ENCODE measurements around the gene NTM. TPM values are rescaled to one million over a fixed set of nuclear protein-coding genes. Genes with fewer than 3 reads are reported as not detected.

The NTM gene
- total RNA-seq, 1 experiment from 2014 or later: 8.6 TPM

DNA sequence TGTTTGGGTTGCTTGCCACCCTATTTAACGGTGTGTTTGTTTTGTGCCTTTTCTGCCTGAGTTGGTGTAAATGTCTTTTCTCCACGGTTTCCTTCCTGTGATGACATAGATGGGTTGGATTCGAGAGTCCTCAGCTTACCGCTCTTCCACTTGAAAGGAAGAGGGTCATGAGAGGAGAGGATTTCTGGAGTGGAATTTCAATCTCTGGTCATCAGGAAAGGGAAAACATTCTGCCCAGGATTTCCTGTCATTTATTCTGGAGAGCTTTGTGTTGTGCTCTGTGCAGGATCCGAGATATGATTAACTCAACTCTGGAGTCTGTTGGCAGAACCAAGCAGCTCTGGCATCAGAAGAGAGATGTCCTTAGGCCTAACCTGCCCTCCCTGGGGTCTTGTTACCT is 605.2 kb downstream of the NTM start:
- ChIA-PET POLR2A (ENCODE audit: low non-redundant PET) (interaction anchor here (0.7 kb wide), 1 partner anchor 165 kb away, joined by 4 read pairs; no protein-coding TSS in a partner anchor), CTCF (interaction anchor here (1.0 kb wide), 1 partner anchor 151 kb away, joined by 5 read pairs; no protein-coding TSS in a partner anchor)
- Histone ChIP-seq H3K4me1 (ENCODE audit: insufficient read depth, low read length, poor library complexity, severe bottlenecking) (peaks cover 61% of the 10 kb centered on the region), H3K9me3 (ENCODE audit: low read depth, low read length, poor library complexity, severe bottlenecking) (no peaks in the 10 kb centered on the region), H3K27me3 (replicated peaks; ENCODE audit: insufficient read depth, low read depth, low read length, poor library complexity) (no peaks in the 10 kb centered on the region), H3K27ac (ENCODE audit: low read depth, low read length, poor library complexity, severe bottlenecking) (peak overlapping the region; percentile 89), H3K36me3 (ENCODE audit: insufficient read depth, low read length, poor library complexity, severe bottlenecking) (no peaks in the 10 kb centered on the region), H3K4me3 (ENCODE audit: low read depth, low read length, poor library complexity, severe bottlenecking) (no peak overlapping the region)
- no peak for TF ChIP-seq EZH2 (IDR thresholded peaks at IDR 0.05; ENCODE audit: borderline replicate concordance, low read depth, low read length, poor library complexity, severe bottlenecking)
- TF ChIP-seq, protein P1, sequence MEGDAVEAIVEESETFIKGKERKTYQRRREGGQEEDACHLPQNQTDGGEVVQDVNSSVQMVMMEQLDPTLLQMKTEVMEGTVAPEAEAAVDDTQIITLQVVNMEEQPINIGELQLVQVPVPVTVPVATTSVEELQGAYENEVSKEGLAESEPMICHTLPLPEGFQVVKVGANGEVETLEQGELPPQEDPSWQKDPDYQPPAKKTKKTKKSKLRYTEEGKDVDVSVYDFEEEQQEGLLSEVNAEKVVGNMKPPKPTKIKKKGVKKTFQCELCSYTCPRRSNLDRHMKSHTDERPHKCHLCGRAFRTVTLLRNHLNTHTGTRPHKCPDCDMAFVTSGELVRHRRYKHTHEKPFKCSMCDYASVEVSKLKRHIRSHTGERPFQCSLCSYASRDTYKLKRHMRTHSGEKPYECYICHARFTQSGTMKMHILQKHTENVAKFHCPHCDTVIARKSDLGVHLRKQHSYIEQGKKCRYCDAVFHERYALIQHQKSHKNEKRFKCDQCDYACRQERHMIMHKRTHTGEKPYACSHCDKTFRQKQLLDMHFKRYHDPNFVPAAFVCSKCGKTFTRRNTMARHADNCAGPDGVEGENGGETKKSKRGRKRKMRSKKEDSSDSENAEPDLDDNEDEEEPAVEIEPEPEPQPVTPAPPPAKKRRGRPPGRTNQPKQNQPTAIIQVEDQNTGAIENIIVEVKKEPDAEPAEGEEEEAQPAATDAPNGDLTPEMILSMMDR (conservative IDR thresholded peaks at IDR 0.05; ENCODE audit: low read depth, low read length): no peak
- DNase-seq (ENCODE audit: low spot score): peak; percentile 95
- intact Hi-C loops (cut with micrococcal nuclease; ENCODE audit: unreplicated experiment): loop anchor here (2.0 to 5.0 kb wide), 4 partner anchors 47 to 228 kb away; no protein-coding TSS in a partner anchor
- no TSS peak for BruUV-seq (replicated peaks)

DNA sequence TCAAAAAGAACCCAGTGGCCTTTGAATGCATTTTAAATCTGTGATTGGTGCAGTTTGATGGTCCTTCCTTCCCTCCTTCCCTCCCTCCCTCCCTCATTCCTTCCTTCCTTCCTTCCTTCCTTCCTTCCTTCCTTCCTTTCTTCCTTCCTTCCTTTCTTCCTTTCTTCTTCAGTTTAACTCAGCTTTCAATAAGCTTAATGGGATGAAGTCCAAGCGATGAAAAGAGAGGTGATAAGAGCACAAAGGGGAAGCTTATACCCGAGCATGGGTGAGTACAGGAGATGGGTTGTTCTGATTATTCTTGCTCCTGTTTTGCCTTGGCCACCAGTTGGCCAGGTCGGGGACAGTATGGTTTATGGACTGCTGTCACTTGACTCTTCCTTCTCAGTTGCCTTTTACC is 605.6 kb downstream of the NTM start:
- no peak for TF ChIP-seq EZH2 (IDR thresholded peaks at IDR 0.05; ENCODE audit: borderline replicate concordance, low read depth, low read length, poor library complexity, severe bottlenecking)
- TF ChIP-seq, protein P1 (conservative IDR thresholded peaks at IDR 0.05; ENCODE audit: low read depth, low read length): no peak
- H3K27me3 ChIP-seq (replicated peaks; ENCODE audit: insufficient read depth, low read depth, low read length, poor library complexity): no peaks in the 10 kb centered on the region
- no peak overlapping the region for H3K4me3 ChIP-seq (ENCODE audit: low read depth, low read length, poor library complexity, severe bottlenecking)
- ChIA-PET POLR2A (ENCODE audit: low non-redundant PET) (interaction anchor here (0.7 kb wide), 1 partner anchor 166 kb away, joined by 4 read pairs; no protein-coding TSS in a partner anchor), CTCF (interaction anchor here (0.6 to 1.0 kb wide), 2 partner anchors 42 to 151 kb away, joined by 4 to 5 read pairs; no protein-coding TSS in a partner anchor)
- intact Hi-C loops (cut with micrococcal nuclease; ENCODE audit: unreplicated experiment): loop anchor here (2.0 to 5.0 kb wide), 4 partner anchors 47 to 229 kb away; no protein-coding TSS in a partner anchor
- DNase-seq (ENCODE audit: low spot score): peak; percentile 92
- no peaks in the 10 kb centered on the region for H3K36me3 ChIP-seq (ENCODE audit: insufficient read depth, low read length, poor library complexity, severe bottlenecking)
- BruUV-seq (replicated peaks): no TSS peak
- no peaks in the 10 kb centered on the region for H3K9me3 ChIP-seq (ENCODE audit: low read depth, low read length, poor library complexity, severe bottlenecking)
- H3K27ac ChIP-seq (ENCODE audit: low read depth, low read length, poor library complexity, severe bottlenecking): peak overlapping the region; percentile 89
- peaks cover 65% of the 10 kb centered on the region for H3K4me1 ChIP-seq (ENCODE audit: insufficient read depth, low read length, poor library complexity, severe bottlenecking)

DNA sequence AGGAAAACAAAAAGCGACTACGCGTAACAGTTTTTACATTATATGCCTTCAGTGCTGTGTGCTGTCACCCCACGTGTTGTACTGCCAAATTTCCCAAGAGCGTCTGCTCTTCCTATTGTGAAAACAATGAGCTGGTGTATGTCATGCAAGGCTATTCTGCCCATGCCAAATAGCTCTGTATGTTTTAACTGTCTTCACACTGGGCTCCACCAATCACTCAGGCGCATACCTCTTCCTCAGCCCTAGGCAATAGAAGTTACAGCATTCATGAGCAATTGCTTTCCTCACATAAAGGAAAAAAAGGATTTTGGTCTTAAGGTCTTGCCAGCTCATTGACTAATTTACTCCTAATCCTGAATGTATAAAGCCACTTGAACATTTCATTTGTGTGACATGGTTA is 606.8 kb downstream of the NTM start:
- peak; percentile 91 for DNase-seq (ENCODE audit: low spot score)
- CTCF ChIA-PET: no interaction called here
- Histone ChIP-seq H3K4me3 (ENCODE audit: low read depth, low read length, poor library complexity, severe bottlenecking) (no peak overlapping the region), H3K27me3 (replicated peaks; ENCODE audit: insufficient read depth, low read depth, low read length, poor library complexity) (no peaks in the 10 kb centered on the region), H3K36me3 (ENCODE audit: insufficient read depth, low read length, poor library complexity, severe bottlenecking) (no peaks in the 10 kb centered on the region), H3K27ac (ENCODE audit: low read depth, low read length, poor library complexity, severe bottlenecking) (peak overlapping the region; percentile 89), H3K9me3 (ENCODE audit: low read depth, low read length, poor library complexity, severe bottlenecking) (no peaks in the 10 kb centered on the region), H3K4me1 (ENCODE audit: insufficient read depth, low read length, poor library complexity, severe bottlenecking) (peaks cover 77% of the 10 kb centered on the region)
- BruUV-seq (replicated peaks): no TSS peak
- intact Hi-C loops (cut with micrococcal nuclease; ENCODE audit: unreplicated experiment): loop anchor here (2.0 to 5.0 kb wide), 4 partner anchors 46 to 230 kb away; no protein-coding TSS in a partner anchor
- TF ChIP-seq, protein P1 (conservative IDR thresholded peaks at IDR 0.05; ENCODE audit: low read depth, low read length): no peak
- no peak for TF ChIP-seq EZH2 (IDR thresholded peaks at IDR 0.05; ENCODE audit: borderline replicate concordance, low read depth, low read length, poor library complexity, severe bottlenecking)
- POLR2A ChIA-PET (ENCODE audit: low non-redundant PET): no interaction called here
